Choroid plexus epithelial cell (primary cell): Measurements from ENCODE around the gene KCNT2.
A peak's percentile ranks its signal among the peaks of the same experiment; 100 is the strongest.

ENCODE experiments used
- DNase-seq: peaks from one replicate; pipeline ENCODE4 v3.0.0-alpha.2; 2010; ENCODE audit warnings: low read depth
- H3K4me3 ChIP-seq: 2 replicates; pipeline ENCODE4 v1.5.1; 2011; ENCODE audit warnings: low read depth, mild to moderate bottlenecking, control low read depth, low read length, moderate library complexity
- TF ChIP-seq, protein P1 (sequence below): conservative IDR thresholded peaks from 2 replicates; pipeline ENCODE4 v1.5.1; 2011; ENCODE audit warnings: low read depth, mild to moderate bottlenecking, control low read depth, inconsistent platforms, low read length, moderate library complexity

KCNT2 gene

DNA sequence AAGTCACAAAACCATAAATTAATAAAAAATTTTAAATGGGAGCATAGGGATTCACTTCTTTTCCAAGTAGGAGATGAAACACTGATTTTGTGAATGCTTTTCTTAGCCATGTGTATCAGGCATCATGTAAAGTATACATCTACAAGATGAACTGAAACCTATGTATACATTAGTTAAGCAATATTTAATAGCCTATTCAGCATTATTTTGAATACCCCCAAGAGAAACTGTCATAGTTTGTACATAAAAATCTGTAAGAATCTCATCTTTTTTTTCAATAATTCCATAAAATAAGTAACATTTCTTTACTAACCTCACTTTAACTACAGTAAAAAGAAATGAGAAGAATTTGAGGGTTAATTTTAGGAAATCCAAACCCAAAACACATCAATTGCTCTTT is 348.0 kb downstream of the KCNT2 start:
- TF ChIP-seq, protein P1, sequence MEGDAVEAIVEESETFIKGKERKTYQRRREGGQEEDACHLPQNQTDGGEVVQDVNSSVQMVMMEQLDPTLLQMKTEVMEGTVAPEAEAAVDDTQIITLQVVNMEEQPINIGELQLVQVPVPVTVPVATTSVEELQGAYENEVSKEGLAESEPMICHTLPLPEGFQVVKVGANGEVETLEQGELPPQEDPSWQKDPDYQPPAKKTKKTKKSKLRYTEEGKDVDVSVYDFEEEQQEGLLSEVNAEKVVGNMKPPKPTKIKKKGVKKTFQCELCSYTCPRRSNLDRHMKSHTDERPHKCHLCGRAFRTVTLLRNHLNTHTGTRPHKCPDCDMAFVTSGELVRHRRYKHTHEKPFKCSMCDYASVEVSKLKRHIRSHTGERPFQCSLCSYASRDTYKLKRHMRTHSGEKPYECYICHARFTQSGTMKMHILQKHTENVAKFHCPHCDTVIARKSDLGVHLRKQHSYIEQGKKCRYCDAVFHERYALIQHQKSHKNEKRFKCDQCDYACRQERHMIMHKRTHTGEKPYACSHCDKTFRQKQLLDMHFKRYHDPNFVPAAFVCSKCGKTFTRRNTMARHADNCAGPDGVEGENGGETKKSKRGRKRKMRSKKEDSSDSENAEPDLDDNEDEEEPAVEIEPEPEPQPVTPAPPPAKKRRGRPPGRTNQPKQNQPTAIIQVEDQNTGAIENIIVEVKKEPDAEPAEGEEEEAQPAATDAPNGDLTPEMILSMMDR, result no peak
- DNase-seq, result no peak
- no peak overlapping the region for H3K4me3 ChIP-seq

DNA sequence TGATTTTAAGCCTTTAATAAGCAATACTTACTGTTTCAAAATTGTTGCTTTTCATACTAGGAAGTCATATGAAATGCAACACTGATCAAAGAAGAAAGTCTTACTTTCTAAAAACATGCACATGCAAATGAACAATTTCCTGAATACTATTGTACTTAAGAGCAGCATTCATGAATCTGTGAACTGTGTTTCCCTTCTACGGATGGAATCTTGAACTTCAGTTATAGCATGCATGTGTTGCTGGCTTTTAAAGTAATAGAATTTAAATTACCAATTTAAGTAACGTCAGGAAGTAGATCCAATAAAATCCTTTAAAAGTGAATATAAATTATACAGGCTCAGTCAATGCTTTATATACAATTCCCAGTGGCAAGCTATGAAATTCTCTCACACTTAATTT is 348.9 kb downstream of the KCNT2 start:
- no peak for DNase-seq
- TF ChIP-seq, protein P1, result no peak
- no peak overlapping the region for H3K4me3 ChIP-seq

DNA sequence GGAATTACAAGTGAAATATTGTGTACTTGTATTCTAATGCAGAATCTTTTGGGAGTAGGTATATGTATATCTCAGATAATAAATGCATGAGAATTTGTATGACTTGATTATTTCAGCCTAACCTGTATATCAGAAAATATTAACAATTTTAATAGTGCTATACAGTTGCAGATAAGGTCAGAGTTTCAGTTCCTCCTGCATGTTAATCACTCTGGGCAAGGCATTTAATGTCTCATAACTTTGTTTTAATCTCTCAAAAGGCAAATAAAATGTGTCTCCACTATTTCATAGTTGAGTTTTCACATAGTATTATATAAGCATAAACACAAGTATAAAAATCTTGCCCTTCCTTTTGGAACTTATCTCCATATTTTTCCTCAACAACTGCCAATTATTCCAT is 352.5 kb downstream of the KCNT2 start:
- TF ChIP-seq, protein P1, result no peak
- DNase-seq, result no peak

DNA sequence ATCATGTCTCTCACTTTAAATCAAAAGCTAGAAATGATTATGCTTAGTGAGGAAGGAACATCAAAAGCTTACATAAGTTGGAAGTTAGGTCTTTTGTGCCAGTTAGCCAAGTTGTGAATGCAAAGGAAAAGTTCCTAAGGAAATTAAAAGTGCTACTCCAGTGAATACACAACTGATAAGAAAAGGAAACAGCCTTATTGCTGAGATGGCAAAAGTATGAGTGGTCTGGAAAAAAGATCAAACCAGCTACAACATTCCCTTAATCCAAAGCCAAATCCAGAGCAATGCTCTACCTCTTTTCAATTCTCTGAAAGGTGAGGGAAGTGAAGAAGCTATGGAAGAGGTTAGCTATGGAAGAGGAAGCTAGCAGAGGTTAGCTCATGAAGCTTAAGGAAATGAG is 378.7 kb downstream of the KCNT2 start:
- no peak for DNase-seq
- TF ChIP-seq, protein P1, result no peak
- no peak overlapping the region for H3K4me3 ChIP-seq

More for the DNA sequence above, 352.5 kb downstream of the KCNT2 start:
- H3K4me3 ChIP-seq, result no peak overlapping the region

- H3K4me3 ChIP-seq, result no peak overlapping the region
- TF ChIP-seq, protein P1, result no peak
- no peak for DNase-seq
Measured at GRCh38 chr1:196214866-196215265, 393.4 kb downstream of the KCNT2 start.

GRCh38 chr1:196209983-196210382 is 398.3 kb downstream of the KCNT2 start:
- DNase-seq, result peak; percentile 19
- no peak overlapping the region for H3K4me3 ChIP-seq
- TF ChIP-seq, protein P1, result no peak

- TF ChIP-seq, protein P1, result no peak
- no peak overlapping the region for H3K4me3 ChIP-seq
- DNase-seq, result no peak
Measured at GRCh38 chr1:196209265-196209664, 399.0 kb downstream of the KCNT2 start.
